Adrenal gland (tissue), 5 donors: Measurements from ENCODE around the gene GANAB.

Experiments used
- POLR2A ChIP-seq, 2 donors: fragments of 450-650 bp; IDR thresholded peaks; one replicate each; pipeline ENCODE4 v1.6.1; 2017; ENCODE audit warnings: antibody characterized with exemption in 2 of 2, mild to moderate bottlenecking in 2 of 2, moderate library complexity in 1 of 2
- TF ChIP-seq, protein P1 (sequence below), 6 experiments: fragments of 450-650 bp in 4 of 6; fragments of 200-600 bp in 2 of 6; sonication (generic) in 1 of 6; IDR thresholded peaks; 1 replicate in 5 of 6; 2 replicates in 1 of 6; pipeline versions ENCODE4 v1.5.1 to v1.8.0; 2016 to 2021; ENCODE audit warnings: antibody characterized with exemption in 6 of 6, mild to moderate bottlenecking in 2 of 6, moderate library complexity in 1 of 6
- donor health status: DM: no; HTN: no; CAD: no.

DNA sequence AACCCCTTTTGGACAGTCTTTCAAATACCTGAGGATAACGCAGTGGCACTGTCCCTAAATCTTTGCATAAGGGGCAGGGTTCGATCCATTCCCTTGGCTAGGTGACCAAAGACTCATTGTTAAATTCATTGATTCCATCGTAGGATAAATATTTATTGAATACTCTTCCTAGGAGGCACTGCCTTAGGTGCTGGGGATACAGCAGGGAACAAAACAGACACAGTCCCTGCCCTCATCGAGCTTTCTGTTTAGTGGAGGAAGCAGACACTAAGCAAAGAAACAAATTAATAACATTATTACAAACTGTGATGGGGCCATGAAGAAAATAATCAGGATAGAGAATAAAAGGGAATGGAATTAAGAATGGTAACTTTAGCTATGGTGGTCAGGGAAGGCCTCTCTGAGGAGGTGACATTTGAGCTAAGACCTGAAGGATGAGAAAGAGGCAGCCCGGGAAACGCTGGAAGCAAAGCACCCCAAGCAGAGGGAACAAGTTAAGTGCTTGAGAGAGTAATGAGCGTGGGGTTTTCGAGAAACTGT lies 25.3 kb downstream of the GANAB start:
- TF ChIP-seq POLR2A (IDR thresholded peaks at IDR 0.05) = no peak
- TF ChIP-seq, protein P1, sequence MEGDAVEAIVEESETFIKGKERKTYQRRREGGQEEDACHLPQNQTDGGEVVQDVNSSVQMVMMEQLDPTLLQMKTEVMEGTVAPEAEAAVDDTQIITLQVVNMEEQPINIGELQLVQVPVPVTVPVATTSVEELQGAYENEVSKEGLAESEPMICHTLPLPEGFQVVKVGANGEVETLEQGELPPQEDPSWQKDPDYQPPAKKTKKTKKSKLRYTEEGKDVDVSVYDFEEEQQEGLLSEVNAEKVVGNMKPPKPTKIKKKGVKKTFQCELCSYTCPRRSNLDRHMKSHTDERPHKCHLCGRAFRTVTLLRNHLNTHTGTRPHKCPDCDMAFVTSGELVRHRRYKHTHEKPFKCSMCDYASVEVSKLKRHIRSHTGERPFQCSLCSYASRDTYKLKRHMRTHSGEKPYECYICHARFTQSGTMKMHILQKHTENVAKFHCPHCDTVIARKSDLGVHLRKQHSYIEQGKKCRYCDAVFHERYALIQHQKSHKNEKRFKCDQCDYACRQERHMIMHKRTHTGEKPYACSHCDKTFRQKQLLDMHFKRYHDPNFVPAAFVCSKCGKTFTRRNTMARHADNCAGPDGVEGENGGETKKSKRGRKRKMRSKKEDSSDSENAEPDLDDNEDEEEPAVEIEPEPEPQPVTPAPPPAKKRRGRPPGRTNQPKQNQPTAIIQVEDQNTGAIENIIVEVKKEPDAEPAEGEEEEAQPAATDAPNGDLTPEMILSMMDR (IDR thresholded peaks at IDR 0.05) = no peak
